HL-60/S4 treated with retinoic acid at 250 ng/mL for 4 days and 3 days (cell line): ENCODE results near the gene ABCB9.

Experiments
- in situ Hi-C: fragments of 300-500 bp; cut with MboI; formaldehyde crosslinking; loops from 2 replicates; pipeline ENCODE4 v1.7.0; 2022; ENCODE audit warnings: low sequenced_read_pairs

ABCB9 gene

DNA sequence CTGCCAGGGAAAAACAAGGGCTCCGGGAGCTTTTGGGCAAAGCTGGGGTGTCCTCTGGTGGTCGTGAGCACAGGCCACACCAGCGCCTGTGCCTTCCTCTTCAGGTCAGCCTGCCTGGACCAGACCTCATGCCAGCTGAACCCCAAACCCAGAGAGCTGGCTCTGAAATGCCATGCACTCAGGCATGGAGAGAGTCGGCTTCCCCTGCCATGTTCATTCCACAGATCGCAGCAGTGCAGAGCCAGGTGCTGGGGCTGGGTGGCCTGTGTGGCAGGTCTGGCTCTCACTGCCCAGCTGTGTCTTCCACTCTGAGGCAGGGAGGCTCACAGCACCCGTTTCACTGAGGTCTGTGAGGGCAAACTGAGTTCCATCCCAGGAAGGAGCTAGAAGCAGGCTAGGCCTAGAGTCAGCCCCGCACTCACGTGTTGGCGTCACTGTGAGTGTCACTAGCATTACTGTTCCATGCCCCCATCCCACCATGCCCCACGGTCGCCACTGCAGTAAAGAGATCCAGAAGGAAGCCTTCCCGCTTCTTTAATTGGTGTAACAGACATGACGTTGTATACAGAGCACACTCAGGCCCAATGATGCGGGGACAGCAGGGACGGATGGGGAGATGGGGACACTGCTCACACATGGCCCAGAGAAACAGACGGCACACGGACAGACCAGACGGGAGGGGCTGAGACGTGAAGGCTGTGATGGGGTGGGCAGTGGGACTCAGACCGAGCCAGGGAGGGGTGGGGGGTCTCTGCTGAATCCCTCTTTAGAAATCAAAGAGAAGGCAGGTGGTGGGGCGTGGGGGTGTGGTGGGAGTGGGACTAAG lies 16.9 kb upstream of the ABCB9 start:
- in situ Hi-C loops = no loop called here

DNA sequence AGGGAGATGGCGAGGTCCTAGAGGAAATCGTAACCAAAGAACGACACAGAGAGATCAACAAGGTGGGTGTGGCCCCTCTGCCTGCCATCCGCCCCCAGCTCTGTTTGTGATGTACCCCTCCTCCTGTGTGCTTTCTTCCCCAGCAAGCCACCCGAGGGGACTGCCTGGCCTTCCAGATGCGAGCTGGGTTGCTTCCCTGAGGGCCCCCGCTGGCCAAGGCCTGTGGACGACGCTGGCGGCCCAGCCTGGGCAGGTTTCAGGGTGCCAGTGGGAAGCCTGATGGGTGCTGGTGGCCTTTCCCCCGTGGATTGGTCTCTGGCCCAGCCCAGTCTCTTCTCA lies 16.2 kb upstream of the ABCB9 start:
- in situ Hi-C loops = no loop called here

DNA sequence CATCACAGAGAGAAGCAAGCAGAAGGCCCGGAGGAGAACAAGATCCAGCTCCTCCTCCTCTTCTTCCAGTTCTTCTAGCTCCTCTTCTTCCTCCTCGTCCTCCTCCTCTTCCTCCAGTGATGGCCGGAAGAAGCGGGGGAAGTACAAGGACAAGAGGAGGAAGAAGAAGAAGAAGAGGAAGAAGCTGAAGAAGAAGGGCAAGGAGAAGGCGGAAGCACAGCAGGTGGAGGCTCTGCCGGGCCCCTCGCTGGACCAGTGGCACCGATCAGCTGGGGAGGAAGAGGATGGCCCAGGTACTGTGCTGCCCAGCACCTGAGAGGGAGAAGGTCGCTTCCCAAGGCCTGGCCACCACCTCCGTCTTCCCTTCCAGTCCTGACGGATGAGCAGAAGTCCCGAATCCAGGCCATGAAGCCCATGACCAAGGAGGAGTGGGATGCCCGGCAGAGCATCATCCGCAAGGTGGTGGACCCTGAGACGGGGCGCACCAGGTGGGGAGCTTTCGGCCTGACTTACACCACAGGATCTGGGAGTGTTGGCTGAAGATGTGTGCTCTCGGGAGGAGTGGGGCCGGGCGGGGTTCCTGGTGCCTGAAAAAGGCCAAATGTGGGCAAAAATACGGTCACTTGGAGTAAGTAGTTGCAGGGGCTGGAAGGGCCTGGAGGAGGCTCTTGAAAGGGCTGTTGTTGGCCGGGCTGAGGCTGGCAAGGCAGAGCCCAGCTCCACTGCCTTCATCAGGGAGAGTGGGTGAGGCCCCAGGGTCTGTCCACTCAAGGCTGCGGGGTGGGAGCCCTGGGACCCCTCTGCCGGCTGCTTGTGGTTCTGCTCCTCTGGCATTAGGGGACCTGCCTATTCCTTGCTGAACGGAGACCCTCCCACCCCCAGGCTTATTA lies 15.6 kb upstream of the ABCB9 start:
- in situ Hi-C loops = no loop called here

DNA sequence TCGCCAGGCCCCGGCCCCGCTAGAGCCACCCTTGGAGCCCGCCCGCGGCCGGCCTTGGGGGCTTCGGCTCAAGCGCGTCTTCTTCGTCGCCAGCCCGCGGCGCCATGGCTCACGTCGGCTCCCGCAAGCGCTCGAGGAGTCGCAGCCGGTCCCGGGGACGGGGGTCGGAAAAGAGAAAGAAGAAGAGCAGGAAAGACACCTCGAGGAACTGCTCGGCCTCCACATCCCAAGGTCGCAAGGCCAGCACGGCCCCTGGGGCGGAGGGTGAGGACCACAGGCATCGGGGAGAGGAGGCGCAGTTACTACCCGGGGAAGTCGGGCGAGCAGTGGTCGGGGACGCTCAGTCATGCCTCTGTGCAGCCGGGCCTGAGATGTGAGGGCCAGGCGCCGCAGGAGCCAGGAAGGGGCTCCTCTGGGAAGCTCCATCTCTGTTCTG lies 14.8 kb upstream of the ABCB9 start:
- in situ Hi-C loops = no loop called here

DNA sequence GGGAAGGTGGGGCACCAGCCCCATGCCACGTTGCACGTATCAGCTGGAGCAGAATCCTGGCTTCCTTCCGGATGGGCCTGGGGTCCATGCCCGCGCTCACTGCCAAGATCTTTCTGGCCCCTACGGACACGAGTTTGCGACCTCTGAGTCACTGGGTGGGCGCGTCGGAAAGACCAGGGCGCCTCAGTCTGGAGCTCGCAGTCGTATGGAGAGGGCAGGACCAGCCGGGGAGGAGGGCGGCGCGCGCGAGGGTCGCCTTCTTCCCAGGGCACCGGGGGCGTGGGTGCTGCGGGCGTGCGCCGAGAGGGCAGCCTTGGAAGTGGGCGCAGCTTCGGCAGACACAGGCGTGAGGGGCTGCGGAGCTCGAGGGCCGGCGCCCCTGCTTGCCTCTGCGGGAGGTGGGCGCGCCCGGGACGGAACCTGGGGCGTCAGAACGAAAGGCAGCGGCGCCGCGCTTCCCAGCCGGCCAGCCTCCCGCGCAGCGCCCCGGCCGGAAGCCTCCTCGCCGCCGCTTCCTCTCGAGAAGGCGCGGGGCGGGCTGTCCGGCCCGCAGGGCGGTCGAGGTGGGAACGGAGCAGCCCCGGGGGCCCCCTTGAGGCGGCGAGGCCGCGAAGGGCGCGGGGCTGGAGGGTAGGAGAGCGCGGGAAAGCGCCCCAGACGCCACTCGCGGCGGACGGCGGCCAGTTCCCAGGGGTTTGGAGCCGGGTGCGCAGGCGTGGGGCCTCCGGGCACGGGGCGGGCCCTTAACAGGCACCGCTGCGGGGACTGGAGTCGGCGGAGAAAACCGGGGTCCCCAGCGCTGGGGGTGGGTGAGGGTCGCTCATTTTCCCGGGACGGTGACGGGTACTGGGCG lies 14.1 kb upstream of the ABCB9 start, which contains the start of gene ARL6IP4:
ARL6IP4 (plus strand) TSS at position 499 of the 853 bp plus-strand sequence. CDS start 459 bp downstream, outside the sequence.
- in situ Hi-C loops = no loop called here

DNA sequence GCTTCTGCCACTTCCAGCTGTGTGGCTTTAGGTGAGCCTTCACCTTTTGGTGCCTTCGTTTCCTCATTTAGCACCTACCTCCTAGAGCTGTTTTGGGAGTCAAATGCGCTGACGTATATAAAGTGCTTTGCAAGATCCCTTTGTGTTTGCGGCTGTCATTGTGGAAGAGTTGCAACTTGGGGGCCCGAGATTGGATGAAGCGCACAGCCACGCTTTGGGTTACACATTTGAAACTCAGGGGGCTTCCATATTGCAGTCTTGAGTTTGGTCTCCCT lies 13.6 kb upstream of the ABCB9 start:
- in situ Hi-C loops = no loop called here

DNA sequence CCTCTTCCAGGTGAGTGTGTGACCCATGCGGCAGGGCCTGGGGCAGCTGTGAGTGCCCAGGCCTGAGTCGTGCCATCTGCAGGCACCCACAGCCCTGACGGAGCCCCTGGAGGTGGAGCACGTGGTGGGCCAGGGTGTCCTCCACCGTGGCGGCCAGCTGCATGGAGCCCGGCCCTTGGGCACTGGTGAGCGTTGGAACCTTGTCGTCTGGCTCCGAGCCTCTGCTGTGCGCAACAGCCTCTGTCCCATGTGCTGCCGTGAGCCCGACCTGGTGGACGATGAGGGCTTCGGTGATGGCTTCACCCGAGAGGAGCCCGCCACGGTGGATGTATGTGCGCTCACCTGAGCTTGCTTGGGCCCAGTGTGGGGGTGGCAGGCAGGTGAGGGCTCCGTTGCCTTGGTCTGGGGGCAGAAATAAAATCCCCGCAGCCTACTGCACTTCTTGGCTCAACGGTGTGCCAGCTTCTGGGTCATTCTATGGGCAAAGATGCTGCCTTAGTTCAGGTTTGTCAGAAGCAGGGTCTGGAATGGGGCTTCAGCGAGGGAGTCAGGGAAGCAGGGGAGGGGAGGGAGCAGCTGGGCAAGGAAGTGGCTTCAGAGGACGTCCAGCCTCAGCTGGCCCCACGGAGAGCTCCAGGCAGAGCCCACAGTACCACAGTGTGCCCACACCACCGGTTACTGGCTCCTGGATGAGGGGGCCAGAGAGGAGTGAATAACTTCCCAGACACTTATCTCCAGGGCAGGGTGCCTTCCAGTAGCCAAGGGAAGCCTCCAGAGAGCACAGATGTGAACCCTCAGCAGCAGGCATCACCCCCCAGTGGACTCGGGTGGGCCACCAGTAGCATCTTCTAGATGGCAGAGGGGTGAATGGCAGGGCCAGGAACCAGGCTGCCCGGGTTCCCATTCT lies 13.0 kb upstream of the ABCB9 start:
- in situ Hi-C loops = no loop called here

DNA sequence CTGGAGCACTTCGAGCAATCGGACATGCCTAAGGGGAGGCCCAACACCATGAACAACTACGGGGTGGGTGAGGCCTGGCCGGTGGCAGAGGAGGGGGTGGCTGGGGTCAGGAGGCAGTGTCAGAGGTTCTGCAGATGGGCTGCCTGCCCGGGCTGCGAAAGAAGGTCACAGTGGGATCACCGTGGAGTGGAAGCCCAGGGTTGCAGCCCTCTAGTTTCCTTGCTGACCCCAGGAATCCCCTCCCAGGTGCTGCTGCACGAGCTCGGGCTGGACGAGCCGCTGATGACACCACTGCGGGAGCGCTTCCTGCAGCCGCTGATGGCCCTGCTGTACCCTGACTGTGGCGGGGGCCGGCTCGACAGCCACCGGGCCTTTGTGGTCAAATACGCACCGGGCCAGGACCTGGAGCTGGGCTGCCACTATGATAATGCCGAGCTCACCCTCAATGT lies 12.3 kb upstream of the ABCB9 start:
- in situ Hi-C loops = no loop called here

DNA sequence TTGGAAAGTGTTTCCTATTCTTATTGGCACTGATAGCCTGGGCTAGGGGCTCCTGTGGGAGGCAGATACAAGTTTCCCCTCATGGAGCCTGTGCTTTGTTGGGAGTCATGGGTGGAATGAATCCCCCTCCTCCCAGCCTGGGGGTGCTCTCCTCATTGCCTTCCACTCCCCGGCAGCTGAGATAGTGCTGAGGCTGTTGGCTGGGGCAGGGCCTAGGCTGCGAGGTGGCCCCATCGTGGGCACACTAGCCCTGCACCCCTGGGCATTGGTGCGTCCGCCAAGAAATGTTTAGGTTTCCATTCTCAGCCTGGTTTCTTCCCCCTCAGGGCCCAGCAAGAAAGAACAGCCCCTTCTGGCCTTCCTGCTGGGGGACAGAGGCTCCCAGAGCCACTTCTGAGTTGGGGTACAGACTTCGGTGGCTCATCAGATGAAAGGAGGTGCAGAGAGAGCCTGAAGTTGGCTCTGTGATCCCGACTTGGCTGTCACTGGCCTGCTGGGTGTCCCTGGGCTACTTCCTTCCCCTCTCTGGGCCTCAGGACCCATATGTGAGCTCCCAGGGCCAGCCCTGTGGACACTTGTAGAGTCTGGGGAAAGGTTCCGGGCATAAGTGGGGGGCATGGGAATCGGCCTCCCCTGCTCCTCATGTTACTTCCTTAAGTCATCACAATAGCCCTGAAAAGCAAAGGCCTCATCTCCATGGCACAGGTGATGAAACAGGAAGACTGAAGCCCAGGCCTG lies 11.6 kb upstream of the ABCB9 start:
- in situ Hi-C loops = no loop called here

DNA sequence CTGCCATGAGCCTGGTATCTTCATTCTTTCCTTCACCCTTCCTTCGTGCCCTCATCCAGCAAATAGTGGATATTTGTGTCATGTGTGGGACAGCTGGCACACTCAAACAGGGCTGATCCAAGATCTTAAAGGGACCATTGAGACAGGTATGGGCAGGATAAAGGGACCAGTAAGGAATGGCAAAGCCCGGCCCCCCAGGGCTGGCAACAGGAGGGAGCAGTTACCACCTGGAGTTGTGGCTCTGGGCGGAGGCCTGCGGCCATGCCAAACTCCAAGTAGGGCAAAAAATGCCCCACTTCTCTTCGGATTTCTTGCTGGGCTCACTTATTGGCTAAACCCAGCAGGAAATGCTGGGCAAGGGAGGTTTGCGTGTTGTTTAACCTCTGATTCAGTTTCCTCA lies 10.9 kb upstream of the ABCB9 start:
- in situ Hi-C loops = no loop called here

DNA sequence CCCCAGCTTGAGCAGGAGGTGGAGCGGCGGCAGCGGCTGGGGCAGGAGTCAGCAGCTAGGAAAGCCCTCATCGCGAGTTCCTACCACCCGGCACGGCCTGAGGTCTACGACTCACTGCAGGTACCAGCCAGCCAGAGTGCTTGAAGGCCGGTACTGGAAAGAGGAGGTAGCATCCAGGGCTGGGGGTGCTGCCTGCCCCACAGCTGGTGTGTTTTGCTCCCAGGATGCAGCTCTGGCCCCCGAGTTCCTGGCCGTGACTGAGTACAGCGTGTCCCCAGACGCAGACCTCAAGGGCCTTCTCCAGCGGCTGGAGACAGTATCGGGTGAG lies 10.3 kb upstream of the ABCB9 start:
- in situ Hi-C loops = no loop called here

DNA sequence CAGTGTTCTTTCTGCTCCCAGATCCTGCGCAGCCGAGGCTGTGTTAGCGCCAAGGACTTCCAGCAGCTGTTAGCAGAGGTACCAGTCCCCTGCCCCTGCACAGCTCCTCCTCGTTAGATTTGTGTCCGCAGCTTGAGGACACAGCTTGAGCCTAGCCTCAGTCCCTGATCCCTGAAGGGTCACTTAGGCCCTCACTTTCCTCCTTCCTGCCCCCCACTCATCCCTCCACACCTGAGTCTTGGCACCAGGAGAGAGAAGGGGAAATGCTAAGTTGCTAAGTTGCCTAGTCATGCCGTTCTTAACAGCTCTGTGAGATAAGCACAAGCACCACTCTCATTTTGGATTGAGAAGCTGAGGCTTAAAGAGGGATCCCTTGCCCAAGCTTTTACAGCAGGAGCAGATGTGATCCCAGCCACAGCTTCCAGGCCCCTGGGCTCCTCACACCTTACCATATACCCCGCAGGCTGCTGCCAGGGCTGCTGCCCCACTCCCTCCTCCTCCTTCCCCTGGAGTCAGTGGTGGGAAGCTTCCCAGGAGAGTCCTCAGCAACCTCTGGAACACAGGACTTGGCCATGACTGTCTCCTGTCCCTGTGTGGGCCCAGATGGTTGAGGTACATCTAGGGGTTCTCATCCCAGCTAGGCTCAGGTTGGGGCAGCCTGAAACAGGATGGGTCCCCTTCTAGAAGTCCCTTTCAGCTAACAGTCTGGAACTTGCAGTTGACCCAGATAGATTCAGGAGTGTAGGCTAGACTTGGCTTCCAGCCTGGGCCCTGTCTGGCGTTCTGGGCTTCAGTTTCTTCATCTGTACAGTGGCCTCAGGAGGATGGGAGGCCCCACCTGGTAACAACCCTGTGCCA lies 9.8 kb upstream of the ABCB9 start:
- in situ Hi-C loops = no loop called here

DNA sequence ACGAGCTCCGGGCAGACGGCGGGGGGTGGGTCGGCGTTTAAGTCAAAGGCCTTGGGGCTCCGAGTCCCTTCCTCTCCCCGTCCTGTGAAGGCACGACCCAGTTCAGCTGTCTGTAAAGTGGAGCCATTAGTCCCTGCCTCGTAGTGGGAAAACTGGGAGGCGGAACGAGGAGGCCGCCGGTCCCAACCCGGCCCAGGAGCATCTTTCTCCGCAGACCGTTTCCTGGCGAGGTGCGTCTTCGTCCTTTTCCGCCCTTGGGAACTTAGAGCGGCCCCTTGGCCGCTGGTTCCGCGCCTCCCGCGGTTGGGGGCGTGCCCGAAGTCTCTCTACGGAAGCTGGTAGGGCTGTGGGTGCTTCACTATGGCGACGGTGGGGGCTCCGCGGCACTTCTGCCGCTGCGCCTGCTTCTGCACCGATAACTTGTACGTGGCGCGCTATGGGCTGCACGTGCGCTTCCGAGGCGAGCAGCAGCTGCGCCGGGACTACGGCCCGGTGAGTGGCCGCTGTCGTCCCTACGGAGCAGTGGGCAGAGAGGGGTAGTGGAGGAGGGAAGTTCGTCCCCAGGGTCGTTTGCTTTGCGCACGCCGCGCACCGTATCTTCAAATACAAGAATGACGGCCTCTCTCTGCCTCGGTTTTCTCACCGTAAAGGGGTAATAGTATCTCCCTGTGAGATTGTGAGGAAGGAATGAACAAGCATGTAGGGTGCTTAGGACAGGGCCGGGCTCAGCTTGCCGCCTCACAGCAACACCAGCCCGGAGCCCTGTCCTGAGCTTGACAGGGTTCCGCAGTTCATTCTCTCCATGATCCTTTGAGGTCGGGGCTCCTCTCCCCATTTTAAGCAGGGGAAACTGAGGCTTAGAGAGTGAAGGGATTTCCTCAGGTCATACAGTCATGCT lies 8.9 kb upstream of the ABCB9 start, which contains the start of gene OGFOD2:
OGFOD2 (plus strand) TSS at position 353 of the 898 bp plus-strand sequence; CDS start at position 361, 8 bp downstream.
- in situ Hi-C loops = loop anchor here (25.0 kb wide), 1 partner anchor 338 kb away; no protein-coding TSS in a partner anchor

DNA sequence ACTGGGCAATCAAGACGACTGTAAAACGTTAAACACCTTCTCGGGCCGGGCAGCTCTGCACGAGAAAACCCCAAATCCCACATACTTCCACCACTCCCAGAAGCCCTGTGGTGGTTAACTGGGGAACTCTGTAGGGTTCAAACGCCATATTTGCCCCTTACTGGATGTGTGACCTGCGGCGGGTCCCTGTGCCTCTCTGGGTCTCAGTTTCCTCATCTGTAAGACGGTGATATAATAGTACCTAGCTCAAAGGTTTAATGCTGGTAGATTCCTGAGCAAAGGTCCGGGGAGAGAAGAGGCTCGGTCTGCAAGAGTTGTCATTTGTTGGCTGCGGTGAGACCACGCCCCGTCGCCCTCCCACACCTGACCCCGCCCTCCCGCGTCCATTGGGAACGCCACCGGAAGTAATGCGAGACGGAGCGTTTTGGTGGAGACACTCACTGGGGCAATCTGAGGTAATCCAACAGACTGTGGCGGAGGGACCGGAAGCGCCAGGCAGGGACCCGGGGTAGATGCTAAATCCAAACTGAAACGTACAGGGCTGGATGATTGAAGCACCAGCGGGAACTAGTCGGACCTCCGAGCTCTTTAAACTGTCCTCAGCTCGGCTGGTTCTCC lies 8.1 kb upstream of the ABCB9 start:
- in situ Hi-C loops = loop anchor here (25.0 kb wide), 1 partner anchor 337 kb away; no protein-coding TSS in a partner anchor

DNA sequence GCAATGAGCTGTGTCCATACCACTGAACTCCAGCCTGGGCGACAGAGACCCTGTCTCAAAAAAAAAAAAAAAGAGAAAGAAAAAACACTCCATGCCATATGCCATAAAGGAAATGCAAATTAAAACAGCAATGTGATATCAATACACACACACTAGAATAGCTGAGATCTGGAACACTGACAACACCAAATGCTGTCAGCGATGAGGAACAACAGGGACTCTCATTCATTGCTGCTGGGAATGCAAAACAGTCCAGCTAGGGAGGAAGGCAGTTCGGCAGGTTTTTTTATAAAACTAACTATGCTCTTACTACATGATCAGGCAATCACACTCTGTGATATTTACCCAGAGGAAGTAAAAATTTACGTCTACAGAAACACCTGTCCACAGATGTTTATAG lies 3.4 kb upstream of the ABCB9 start:
- in situ Hi-C loops = loop anchor here (25.0 kb wide), 1 partner anchor 332 kb away; no protein-coding TSS in a partner anchor

DNA sequence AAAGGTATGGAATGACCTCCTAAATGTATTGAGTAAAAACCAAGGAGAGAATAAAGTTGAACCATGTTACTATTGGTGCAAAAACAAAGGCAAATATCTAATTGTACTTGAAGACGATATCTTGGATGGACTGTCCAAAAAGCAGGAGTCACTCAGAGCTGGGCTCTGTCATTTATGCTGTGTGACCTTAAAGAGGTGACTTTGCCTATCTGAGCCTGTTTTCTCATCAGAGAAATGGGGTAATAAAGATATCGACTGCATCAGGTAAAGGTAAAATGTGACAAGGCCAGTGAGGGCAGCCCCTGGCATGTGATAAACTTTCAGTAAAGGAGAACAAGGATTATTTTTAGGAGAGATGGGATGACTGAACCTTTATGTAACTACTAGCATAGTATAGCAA lies 1.8 kb upstream of the ABCB9 start:
- in situ Hi-C loops = loop anchor here (25.0 kb wide), 1 partner anchor 331 kb away; no protein-coding TSS in a partner anchor
